Skeletal muscle satellite cell (primary cell): ENCODE measurements around the gene VTI1A.
"Not testable (repeated sequence)": the region's sequence is repeated elsewhere in the genome, so short reads cannot be mapped to it uniquely, and the experiment has no call there.

ENCODE experiments used
- H3K27me3 ChIP-seq: 2 replicates; pipeline ENCODE4 v1.7.0; 2013; ENCODE audit warnings: low read length; ENCODE audit not compliant: control insufficient read depth, insufficient read depth
- H3K36me3 ChIP-seq: 2 replicates; pipeline ENCODE4 v1.7.0; 2013; ENCODE audit warnings: mild to moderate bottlenecking, control low read depth, low read length; ENCODE audit not compliant: insufficient read depth
- H3K4me1 ChIP-seq: 2 replicates; pipeline ENCODE4 v1.7.0; 2013; ENCODE audit warnings: low read length; ENCODE audit not compliant: control insufficient read depth, insufficient read depth
- H3K4me2 ChIP-seq: 2 replicates; pipeline ENCODE4 v1.7.0; 2013; ENCODE audit warnings: mild to moderate bottlenecking, low read length
- H3K4me3 ChIP-seq: 2 replicates; pipeline ENCODE4 v1.7.0; 2013; ENCODE audit warnings: low read length
- H3K9ac ChIP-seq: 2 replicates; pipeline ENCODE4 v1.7.0; 2013; ENCODE audit warnings: mild to moderate bottlenecking, low read depth, low read length, moderate library complexity
- H3K9me3 ChIP-seq: replicated peaks from 2 replicates; pipeline ENCODE4 v1.7.0; 2013; ENCODE audit warnings: mild to moderate bottlenecking, control low read depth, low read length

Gene VTI1A

GRCh38 chr10:112487964-112488363, 40.9 kb downstream of the VTI1A start:
- no peaks in the 10 kb centered on the region for H3K27me3 ChIP-seq
- peaks cover 5% of the 10 kb centered on the region for H3K4me1 ChIP-seq
- H3K9me3 ChIP-seq, result no peaks in the 10 kb centered on the region
- no peaks in the 10 kb centered on the region for H3K36me3 ChIP-seq
- H3K4me3 ChIP-seq, result no peak overlapping the region
- no peak overlapping the region for H3K4me2 ChIP-seq
- H3K9ac ChIP-seq, result no peak overlapping the region

GRCh38 chr10:112490545-112490944, 43.5 kb downstream of the VTI1A start:
- Histone ChIP-seq H3K9me3 (no peaks in the 10 kb centered on the region), H3K4me3 (no peak overlapping the region), H3K27me3 (no peaks in the 10 kb centered on the region), H3K4me1 (peaks cover 5% of the 10 kb centered on the region), H3K4me2 (no peak overlapping the region), H3K36me3 (no peaks in the 10 kb centered on the region), H3K9ac (no peak overlapping the region)

DNA sequence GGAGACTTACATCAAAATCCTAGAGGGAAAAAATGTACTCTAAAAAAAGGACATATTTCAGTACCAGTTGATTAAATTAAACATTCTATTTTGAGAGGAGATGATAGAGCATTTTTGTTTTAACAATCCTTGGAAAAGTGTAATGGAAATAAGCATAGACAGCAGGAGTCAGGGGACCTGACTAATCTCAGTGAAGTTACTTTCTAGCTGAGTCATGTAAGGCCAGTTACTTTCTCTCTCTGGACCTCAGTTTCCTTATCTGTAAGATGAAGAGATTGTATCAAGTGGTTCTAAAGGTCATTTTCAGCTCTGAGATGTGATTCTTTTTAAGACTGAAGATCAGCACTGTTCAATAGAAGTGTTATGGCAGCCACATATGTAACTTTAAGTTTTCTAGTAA, 44.1 kb downstream of the VTI1A start:
- H3K27me3 ChIP-seq, result no peaks in the 10 kb centered on the region
- no peaks in the 10 kb centered on the region for H3K9me3 ChIP-seq
- peaks cover 5% of the 10 kb centered on the region for H3K4me1 ChIP-seq
- H3K36me3 ChIP-seq, result no peaks in the 10 kb centered on the region
- H3K9ac ChIP-seq, result no peak overlapping the region
- H3K4me2 ChIP-seq, result no peak overlapping the region
- no peak overlapping the region for H3K4me3 ChIP-seq

- Histone ChIP-seq H3K27me3 (no peaks in the 10 kb centered on the region), H3K9me3 (no peaks in the 10 kb centered on the region), H3K36me3 (no peaks in the 10 kb centered on the region), H3K4me3 (no peak overlapping the region), H3K9ac (no peak overlapping the region), H3K4me1 (peaks cover 5% of the 10 kb centered on the region), H3K4me2 (no peak overlapping the region)
These were observed 45.7 kb downstream of the VTI1A start for GRCh38 chr10:112492736-112493135.

- no peaks in the 10 kb centered on the region for H3K9me3 ChIP-seq
- H3K27me3 ChIP-seq, result no peaks in the 10 kb centered on the region
- no peak overlapping the region for H3K4me3 ChIP-seq
- H3K4me1 ChIP-seq, result no peaks in the 10 kb centered on the region
- no peak overlapping the region for H3K9ac ChIP-seq
- no peaks in the 10 kb centered on the region for H3K36me3 ChIP-seq
- H3K4me2 ChIP-seq, result no peak overlapping the region
These were observed 50.4 kb downstream of the VTI1A start for GRCh38 chr10:112497347-112497950.

GRCh38 chr10:112498806-112499205, 51.8 kb downstream of the VTI1A start:
- no peaks in the 10 kb centered on the region for H3K27me3 ChIP-seq
- no peaks in the 10 kb centered on the region for H3K9me3 ChIP-seq
- H3K4me3 ChIP-seq, result no peak overlapping the region
- H3K4me1 ChIP-seq, result no peaks in the 10 kb centered on the region
- no peak overlapping the region for H3K4me2 ChIP-seq
- no peak overlapping the region for H3K9ac ChIP-seq
- no peaks in the 10 kb centered on the region for H3K36me3 ChIP-seq

DNA sequence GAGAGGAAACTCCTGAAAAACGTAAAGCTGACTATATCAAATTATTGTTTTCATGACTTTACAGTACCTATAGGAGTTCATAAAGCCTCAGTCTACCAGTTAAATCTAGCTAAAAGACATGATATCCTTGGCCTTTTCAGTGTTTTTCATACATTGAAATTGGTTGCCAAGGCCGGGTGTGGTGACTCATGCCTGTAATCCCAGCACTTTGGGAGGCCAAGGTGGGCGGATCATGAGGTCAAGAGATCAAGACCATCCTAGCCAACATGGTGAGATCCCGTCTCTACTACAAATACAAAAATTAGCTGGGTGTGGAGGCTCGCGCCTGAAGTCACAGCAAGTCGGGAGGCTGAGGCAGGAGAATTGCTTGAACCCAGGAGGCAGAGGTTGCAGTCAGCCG, 53.0 kb downstream of the VTI1A start:
- not testable (repeated sequence) for H3K9me3 ChIP-seq, H3K4me2 ChIP-seq, H3K4me3 ChIP-seq, H3K4me1 ChIP-seq, H3K36me3 ChIP-seq, H3K9ac ChIP-seq, H3K27me3 ChIP-seq

DNA sequence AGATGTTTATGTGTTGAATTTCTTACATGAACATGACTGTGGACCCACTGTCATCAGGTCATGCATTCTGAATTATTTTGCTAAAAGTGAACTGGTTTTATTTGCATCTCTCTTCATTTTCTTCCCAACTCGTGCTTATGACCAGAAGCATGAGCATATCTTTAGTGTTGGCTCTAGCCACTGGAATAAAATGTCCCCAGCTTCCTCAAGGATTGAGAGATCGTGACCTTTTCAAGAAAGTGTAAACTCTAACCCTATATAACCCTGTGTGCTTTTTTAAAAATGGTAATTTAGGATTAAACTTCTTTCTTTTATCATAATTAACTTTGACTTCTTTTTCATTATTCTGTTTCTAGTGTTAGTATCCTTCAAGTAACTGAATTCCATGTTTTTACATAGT, 55.5 kb downstream of the VTI1A start:
- H3K4me1 ChIP-seq, result no peaks in the 10 kb centered on the region
- no peaks in the 10 kb centered on the region for H3K36me3 ChIP-seq
- H3K9me3 ChIP-seq, result no peaks in the 10 kb centered on the region
- no peaks in the 10 kb centered on the region for H3K27me3 ChIP-seq
- H3K4me3 ChIP-seq, result no peak overlapping the region
- H3K9ac ChIP-seq, result no peak overlapping the region
- no peak overlapping the region for H3K4me2 ChIP-seq

GRCh38 chr10:112503643-112504042, 56.6 kb downstream of the VTI1A start:
- H3K4me2 ChIP-seq, result no peak overlapping the region
- H3K27me3 ChIP-seq, result no peaks in the 10 kb centered on the region
- H3K4me1 ChIP-seq, result no peaks in the 10 kb centered on the region
- no peaks in the 10 kb centered on the region for H3K9me3 ChIP-seq
- H3K36me3 ChIP-seq, result no peaks in the 10 kb centered on the region
- no peak overlapping the region for H3K9ac ChIP-seq
- no peak overlapping the region for H3K4me3 ChIP-seq

GRCh38 chr10:112507046-112507445, 60.0 kb downstream of the VTI1A start:
- no peak overlapping the region for H3K4me2 ChIP-seq

GRCh38 chr10:112507988-112508387, 61.0 kb downstream of the VTI1A start:
- H3K36me3 ChIP-seq, result no peaks in the 10 kb centered on the region
- H3K9ac ChIP-seq, result no peak overlapping the region
- no peaks in the 10 kb centered on the region for H3K4me1 ChIP-seq
- H3K4me2 ChIP-seq, result no peak overlapping the region
- H3K27me3 ChIP-seq, result no peaks in the 10 kb centered on the region
- H3K4me3 ChIP-seq, result no peak overlapping the region
- H3K9me3 ChIP-seq, result no peaks in the 10 kb centered on the region

More at GRCh38 chr10:112507046-112507445, 60.0 kb downstream of the VTI1A start:
- Histone ChIP-seq H3K4me1 (no peaks in the 10 kb centered on the region), H3K36me3 (no peaks in the 10 kb centered on the region), H3K27me3 (no peaks in the 10 kb centered on the region), H3K9me3 (no peaks in the 10 kb centered on the region), H3K4me3 (no peak overlapping the region), H3K9ac (no peak overlapping the region)

GRCh38 chr10:112509558-112510291, 62.7 kb downstream of the VTI1A start:
- H3K27me3 ChIP-seq, result no peaks in the 10 kb centered on the region
- no peaks in the 10 kb centered on the region for H3K36me3 ChIP-seq
- no peak overlapping the region for H3K9ac ChIP-seq
- H3K4me1 ChIP-seq, result no peaks in the 10 kb centered on the region
- H3K9me3 ChIP-seq, result no peaks in the 10 kb centered on the region
- no peak overlapping the region for H3K4me3 ChIP-seq
- H3K4me2 ChIP-seq, result no peak overlapping the region
